NCI-H2196 (cell line): ENCODE data around the gene RAB30.

Experiments
- DNase-seq: peaks from one replicate; lab custom pipeline; 2025; ENCODE audit not compliant: unreplicated experiment; lab: John Stamatoyannopoulos, UW

RAB30 gene

GRCh38 chr11:83070731-83071566 lies 748 bp downstream of the RAB30 start:
- no peak for DNase-seq

GRCh38 chr11:83070044-83070701 lies 1.5 kb downstream of the RAB30 start:
- DNase-seq, result no peak

- no peak for DNase-seq
These were observed 2.2 kb downstream of the RAB30 start for GRCh38 chr11:83069441-83070043.

GRCh38 chr11:83068568-83068967 lies 3.1 kb downstream of the RAB30 start:
- no peak for DNase-seq

- DNase-seq, result no peak
These were observed 7.7 kb downstream of the RAB30 start for GRCh38 chr11:83064011-83064410.

- no peak for DNase-seq
These were observed 8.5 kb downstream of the RAB30 start for GRCh38 chr11:83063073-83063754.

- no peak for DNase-seq
These were observed 9.8 kb downstream of the RAB30 start for GRCh38 chr11:83061883-83062282.

GRCh38 chr11:83060965-83061364 lies 10.7 kb downstream of the RAB30 start:
- DNase-seq, result no peak

GRCh38 chr11:83057721-83058120 lies 14.0 kb downstream of the RAB30 start:
- no peak for DNase-seq

- DNase-seq, result no peak
These were observed 15.1 kb downstream of the RAB30 start for GRCh38 chr11:83056611-83057010.

- DNase-seq, result no peak
These were observed 15.5 kb downstream of the RAB30 start for GRCh38 chr11:83056204-83056603.

GRCh38 chr11:83054904-83055380 lies 16.8 kb downstream of the RAB30 start:
- peak; percentile 85 for DNase-seq

GRCh38 chr11:83054001-83054400 lies 17.7 kb downstream of the RAB30 start:
- no peak for DNase-seq

- peak; percentile 66 for DNase-seq
These were observed 19.7 kb downstream of the RAB30 start for GRCh38 chr11:83051760-83052671.

GRCh38 chr11:83047515-83048225 lies 24.0 kb downstream of the RAB30 start:
- DNase-seq, result no peak

GRCh38 chr11:83046621-83047172 lies 25.0 kb downstream of the RAB30 start:
- DNase-seq, result no peak

- DNase-seq, result no peak
These were observed 26.6 kb downstream of the RAB30 start for GRCh38 chr11:83044958-83045712.

- no peak for DNase-seq
These were observed 28.6 kb downstream of the RAB30 start for GRCh38 chr11:83042964-83043711.
